GM06990 (cell line): ENCODE data around the gene AFF3.
"Not testable (repeated sequence)": the region's sequence is repeated elsewhere in the genome, so short reads cannot be mapped to it uniquely, and the experiment has no call there.

Experiments
- DNase-seq: peaks from one replicate; pipeline ENCODE4 v3.0.0-alpha.2; 2011; ENCODE audit not compliant: insufficient read length; ENCODE audit errors: extremely low read depth
- H3K27me3 ChIP-seq: replicated peaks from 2 replicates; pipeline ENCODE4 v1.6.0; 2011; ENCODE audit warnings: low read length; ENCODE audit not compliant: control insufficient read depth, insufficient read depth
- H3K36me3 ChIP-seq: 2 replicates; pipeline ENCODE4 v1.5.1; 2011; ENCODE audit warnings: low read length; ENCODE audit not compliant: control insufficient read depth, insufficient read depth
- H3K4me3 ChIP-seq: replicated peaks from 2 replicates; pipeline ENCODE4 v1.5.1; 2011; ENCODE audit warnings: low read depth, mild to moderate bottlenecking, control low read depth, low read length
- TF ChIP-seq, protein P1 (sequence below): IDR thresholded peaks from 2 replicates; pipeline ENCODE4 v1.5.1; 2011; ENCODE audit warnings: low read length, control low read depth, mild to moderate bottlenecking, inconsistent platforms; ENCODE audit not compliant: insufficient read depth, poor library complexity, severe bottlenecking

AFF3 gene

DNA sequence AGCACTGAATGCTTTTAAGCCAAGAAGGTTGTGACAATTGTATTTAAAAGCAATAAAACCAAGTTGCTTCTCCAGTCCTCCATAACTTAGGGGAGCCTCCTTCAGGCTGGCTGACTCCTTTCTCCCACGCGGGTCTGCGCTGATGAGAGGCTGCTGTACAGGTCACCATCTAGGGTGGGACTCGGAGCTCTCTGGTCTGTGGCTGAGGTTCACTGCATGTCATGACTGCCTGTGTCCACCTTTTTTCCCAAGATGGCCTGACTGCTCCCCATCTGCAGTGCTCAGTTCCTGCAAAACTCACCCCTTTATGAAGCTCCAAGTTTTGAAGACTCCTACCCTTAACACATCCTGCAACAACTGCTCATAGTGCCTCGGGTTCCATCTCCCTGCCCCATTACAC lies 194.4 kb downstream of the AFF3 start:
- Histone ChIP-seq H3K4me3 (no peak overlapping the region), H3K36me3 (no peaks in the 10 kb centered on the region), H3K27me3 (peaks cover under 1% of the 10 kb centered on the region; the same call in 1 of the 2 replicates)
- TF ChIP-seq, protein P1, sequence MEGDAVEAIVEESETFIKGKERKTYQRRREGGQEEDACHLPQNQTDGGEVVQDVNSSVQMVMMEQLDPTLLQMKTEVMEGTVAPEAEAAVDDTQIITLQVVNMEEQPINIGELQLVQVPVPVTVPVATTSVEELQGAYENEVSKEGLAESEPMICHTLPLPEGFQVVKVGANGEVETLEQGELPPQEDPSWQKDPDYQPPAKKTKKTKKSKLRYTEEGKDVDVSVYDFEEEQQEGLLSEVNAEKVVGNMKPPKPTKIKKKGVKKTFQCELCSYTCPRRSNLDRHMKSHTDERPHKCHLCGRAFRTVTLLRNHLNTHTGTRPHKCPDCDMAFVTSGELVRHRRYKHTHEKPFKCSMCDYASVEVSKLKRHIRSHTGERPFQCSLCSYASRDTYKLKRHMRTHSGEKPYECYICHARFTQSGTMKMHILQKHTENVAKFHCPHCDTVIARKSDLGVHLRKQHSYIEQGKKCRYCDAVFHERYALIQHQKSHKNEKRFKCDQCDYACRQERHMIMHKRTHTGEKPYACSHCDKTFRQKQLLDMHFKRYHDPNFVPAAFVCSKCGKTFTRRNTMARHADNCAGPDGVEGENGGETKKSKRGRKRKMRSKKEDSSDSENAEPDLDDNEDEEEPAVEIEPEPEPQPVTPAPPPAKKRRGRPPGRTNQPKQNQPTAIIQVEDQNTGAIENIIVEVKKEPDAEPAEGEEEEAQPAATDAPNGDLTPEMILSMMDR, result no peak
- no peak for DNase-seq

DNA sequence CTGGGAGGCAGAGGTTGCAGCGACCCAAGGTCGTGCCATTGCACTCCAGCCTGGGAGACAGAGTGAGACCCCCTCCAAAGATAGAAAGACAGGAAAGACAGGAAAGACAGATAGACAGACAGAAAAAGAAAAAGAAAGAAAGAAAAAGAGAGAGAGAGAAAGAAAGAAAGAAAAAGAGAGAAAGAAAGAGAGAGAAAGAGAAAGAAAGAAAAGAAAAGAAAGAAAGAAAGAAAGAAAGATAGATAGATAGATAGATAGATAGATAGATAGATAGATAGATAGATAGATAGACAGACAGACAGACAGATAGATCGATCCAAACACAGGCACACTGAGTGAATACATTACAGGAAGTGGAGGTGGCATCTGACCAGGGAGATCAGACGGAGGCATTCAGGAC lies 195.0 kb downstream of the AFF3 start:
- H3K4me3 ChIP-seq, H3K36me3 ChIP-seq, H3K27me3 ChIP-seq, DNase-seq: not testable (repeated sequence)

DNA sequence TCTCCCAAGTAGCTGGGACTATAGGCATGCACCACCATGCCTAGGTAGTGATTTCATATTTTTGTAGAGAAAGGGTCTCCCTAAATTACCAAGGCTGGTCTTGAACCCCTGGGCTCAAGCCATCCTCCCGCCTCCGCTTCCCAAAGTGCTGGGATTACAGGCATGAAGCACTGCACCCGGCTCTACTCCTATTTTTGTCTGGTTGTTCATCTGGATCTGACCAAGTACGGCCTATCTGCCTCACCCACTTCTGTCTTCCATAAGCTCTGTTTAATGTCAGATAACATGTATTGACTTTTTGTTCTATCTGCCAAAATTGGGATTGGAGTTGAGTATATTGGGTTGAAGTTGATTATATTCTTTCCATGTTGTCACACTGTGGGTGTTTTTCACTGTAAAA lies 198.4 kb downstream of the AFF3 start:
- peaks cover 1% of the 10 kb centered on the region; the same call in 1 of the 2 replicates for H3K27me3 ChIP-seq

DNA sequence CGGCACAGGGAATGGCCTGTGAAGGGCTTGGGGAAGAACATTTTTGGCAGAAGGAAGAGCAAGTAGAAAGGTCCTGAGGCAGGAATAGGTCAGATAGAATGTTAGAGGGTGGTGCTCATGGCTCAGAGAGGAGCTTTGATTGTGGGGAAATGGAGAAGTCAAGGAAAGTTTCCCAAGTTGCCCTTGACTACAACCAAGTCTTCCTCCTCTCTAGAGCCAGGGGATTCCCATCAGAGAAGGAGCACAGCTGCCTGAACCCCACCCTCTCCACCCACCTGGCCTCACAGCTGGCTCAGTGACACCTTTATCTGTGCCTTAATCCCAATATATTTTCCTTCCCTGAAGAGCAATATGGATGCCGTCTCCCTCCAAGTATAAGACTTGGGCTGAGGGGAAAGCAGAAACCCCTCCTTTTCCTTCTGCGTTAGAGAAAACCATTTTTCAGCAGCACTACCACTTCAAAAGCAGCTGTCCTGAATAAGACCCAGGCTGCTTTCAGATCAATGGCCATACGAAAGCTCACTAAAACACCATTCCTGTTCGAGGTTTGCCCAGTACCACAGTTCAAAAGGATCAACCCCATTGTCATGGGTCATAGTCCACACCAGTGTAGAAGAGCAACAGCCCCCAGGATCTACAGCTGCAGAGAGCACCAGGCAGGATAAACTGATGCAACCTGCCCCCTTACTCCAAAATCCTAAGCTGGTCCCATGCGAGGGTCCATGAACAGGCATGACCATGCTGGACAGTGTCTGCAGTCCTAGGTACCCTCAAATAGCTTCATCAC lies 199.6 kb downstream of the AFF3 start:
- Histone ChIP-seq H3K4me3 (no peak overlapping the region), H3K27me3 (peaks cover 1% of the 10 kb centered on the region; the same call in 1 of the 2 replicates), H3K36me3 (no peaks in the 10 kb centered on the region)
- TF ChIP-seq, protein P1, result no peak
- DNase-seq, result no peak

More for the DNA sequence above, 198.4 kb downstream of the AFF3 start:
- Histone ChIP-seq H3K4me3 (no peak overlapping the region), H3K36me3 (no peaks in the 10 kb centered on the region)
- no peak for DNase-seq
- TF ChIP-seq, protein P1, result no peak

DNA sequence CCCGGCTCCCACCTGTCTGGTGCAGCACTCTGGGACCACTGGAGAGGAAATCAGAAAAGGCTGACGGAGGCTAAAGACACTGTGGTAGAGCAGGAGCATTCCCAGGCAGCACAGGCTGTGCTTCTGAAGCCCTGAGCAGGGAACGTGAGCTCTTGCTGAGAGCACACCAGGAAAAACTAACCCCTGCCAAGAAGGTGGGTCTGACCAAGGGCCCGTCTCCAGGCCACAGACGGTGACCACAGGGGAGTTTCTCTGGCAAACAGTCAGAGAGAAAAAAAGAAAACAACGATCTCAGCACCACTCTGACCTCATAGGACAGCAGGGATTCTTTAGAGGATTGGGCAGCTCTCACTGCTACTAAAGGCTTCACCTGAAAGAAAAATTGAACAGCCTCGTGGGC lies 201.4 kb downstream of the AFF3 start:
- Histone ChIP-seq H3K4me3 (no peak overlapping the region), H3K36me3 (no peaks in the 10 kb centered on the region), H3K27me3 (peaks cover 1% of the 10 kb centered on the region; the same call in 1 of the 2 replicates)
- DNase-seq, result no peak
- TF ChIP-seq, protein P1, result no peak

DNA sequence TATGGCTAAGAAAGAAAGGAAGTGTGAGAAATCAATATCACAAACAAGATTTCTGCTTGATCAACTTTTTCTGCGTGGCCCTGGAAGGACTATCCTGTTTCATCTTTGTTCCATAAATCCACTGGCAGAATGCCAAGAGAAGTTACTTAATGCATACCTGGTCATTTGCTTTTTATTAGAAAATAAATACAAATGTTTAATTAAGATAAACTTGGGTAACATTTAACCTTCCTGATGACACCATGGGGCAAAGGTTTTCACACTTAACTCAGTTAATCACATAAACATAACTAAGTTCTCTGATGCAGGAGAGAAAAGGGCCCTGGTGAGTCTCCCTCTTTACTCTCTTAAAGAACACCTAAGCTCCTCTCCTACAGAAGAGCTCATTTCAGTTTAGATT lies 203.3 kb downstream of the AFF3 start:
- TF ChIP-seq, protein P1, result no peak
- Histone ChIP-seq H3K4me3 (no peak overlapping the region), H3K36me3 (no peaks in the 10 kb centered on the region), H3K27me3 (peaks cover 1% of the 10 kb centered on the region; the same call in 1 of the 2 replicates)
- no peak for DNase-seq
